DLD1 (cell line): Measurements from ENCODE around the gene RALGAPB.
"Not testable (repeated sequence)": the region's sequence is repeated elsewhere in the genome, so short reads cannot be mapped to it uniquely, and the experiment has no call there.

Experiments
- in situ Hi-C: cut with HindIII; loops from 2 replicates; pipeline ENCODE4 v1.10.0; 2017; ENCODE audit warnings: low sequenced_read_pairs

RALGAPB gene

DNA sequence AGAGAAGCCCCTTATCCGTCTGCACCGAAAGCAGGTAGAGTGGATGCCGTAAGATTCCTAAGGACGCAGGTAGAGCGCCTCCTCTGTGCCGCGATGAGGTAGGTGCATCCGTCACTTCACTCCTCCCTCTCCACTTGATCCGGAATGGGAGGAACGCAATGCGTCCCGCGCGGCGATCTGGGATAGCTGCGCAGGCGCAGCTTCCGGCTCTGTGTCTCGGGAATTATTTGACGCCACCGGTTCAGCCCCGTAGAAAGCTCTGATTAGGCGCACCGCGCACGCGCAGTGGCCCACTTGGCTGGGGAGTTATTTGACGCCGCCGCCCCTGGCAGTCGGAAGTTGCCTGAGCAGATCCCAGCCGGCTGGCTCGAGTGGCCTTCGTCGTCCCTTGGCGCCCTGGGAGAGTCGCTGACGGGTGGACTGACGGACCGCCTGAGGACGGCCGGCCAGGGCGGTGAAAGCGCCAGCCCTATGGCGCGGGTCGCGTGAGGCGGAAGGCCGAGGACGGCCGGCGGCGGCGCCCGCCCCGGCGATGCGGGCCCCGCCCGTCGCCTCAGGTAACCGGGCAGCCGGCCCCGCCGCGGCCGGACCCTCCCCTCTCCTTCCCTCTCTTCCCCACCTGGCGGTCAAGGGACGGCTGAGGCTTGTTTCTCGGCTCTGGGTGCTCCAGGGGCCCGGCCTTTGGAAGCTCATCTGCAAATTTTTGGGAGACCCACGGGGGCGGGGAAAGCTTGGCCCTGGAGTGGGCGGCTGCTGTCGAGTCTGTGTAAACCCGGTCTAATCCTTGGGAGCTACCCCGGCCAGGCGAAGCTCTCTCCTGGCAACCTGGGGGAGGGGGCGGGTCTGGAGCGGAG is at the start of gene RALGAPB:
TSS of gene RALGAPB (plus strand) at position 331 of the 854 bp plus-strand sequence. CDS start 15,590 bp downstream, outside the sequence.
- in situ Hi-C loops = no loop called here

- in situ Hi-C loops = no loop called here
Observed at GRCh38 chr20:38423541-38423940, 49.1 kb upstream of the RALGAPB start.

- in situ Hi-C loops = no loop called here
Observed at GRCh38 chr20:38424401-38424800, 48.2 kb upstream of the RALGAPB start.

DNA sequence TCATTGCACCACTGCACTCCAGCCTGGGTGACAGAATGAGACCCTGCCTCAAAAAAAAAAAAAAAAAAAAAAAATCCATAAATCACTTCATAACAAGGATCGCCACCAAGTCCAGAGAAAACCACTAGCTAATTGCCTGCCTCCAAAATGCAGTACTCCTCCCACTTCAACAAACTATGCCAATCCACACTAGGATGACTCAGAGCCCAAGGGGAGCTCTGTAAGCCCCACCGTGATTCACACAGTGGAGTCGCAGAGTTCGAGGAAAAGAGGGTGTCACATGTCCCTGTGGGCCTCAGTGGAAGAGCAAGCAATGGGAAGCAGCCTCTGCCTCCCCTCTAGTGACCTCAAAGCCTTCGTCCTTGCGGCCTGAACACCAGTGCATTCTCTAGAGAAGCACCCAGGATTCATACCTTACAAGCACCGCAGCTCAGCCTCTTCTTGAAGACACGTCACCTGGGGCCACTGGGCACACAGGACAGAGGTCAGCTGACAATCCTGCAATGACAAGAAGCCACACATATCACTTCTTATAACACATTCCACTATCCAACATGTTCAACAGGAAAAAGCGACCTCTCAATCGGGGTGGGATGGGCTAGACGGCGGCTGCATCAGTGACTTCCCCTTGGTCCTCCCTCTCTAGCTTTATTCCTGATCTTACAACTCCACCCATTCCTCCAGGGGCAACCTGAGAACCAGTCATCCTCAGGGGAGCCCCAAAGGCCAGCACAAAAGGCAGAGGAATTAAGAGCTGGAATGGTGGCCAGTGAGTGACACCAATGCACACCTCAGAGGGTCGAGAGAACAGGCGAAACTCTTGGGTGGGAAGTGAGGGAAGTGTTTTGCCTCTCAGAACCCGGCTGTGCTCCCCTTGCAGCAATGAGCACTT is 46.4 kb upstream of the RALGAPB start:
- in situ Hi-C loops = no loop called here

- in situ Hi-C loops = no loop called here
Observed at GRCh38 chr20:38427655-38428023, 45.0 kb upstream of the RALGAPB start.

- in situ Hi-C loops = no loop called here
Observed at GRCh38 chr20:38428800-38429199, 43.8 kb upstream of the RALGAPB start.

GRCh38 chr20:38429301-38429700 is 43.3 kb upstream of the RALGAPB start:
- in situ Hi-C loops = no loop called here

DNA sequence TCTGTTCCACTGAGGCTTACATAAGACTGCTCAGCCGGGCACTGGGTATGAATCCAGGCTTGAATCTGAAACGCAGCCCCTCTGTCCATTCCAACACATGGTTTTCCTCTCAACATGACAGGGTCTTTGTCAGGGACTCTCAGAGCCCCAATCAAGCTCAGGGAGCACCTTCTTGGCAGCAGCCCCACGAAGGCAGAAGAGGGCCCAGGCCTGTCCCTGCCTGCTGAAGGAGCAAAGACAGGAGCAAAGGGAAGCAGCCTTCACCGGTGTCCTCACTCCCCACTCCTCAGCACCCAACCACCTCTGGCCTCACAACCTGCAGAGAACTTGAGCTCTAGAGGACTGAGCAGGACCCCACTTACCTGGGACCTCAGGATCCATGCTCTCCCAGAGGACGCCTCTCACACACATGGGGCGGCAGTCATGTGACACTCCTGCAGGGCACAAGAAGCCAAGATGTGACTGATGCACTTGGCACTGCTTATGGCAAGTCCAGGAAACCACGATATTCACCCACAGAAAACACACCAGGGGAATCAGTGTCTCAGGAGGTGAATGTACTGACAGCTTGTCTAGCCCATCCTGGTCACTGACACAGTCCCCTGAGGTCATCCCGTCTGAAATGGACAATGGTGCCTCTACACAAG is 41.8 kb upstream of the RALGAPB start:
- in situ Hi-C loops = no loop called here

DNA sequence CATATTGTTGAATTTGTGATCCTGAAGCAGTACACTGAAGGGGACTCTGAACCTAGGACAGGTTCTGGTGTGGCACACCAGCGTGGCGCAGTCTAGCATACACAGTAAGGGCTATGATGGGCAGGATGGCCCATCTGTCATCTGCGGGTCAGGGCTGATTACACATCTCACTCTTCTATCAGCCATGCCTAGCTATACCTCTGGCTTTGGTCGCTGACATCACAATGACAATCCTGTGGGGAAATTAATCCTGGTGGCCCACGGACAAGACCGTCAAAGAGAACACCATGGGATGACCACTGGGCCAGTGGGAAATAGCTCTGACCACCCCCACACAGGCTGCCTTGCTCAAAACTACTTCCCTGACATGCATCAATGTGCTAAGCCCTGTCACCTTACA is 40.4 kb upstream of the RALGAPB start:
- in situ Hi-C loops = no loop called here

DNA sequence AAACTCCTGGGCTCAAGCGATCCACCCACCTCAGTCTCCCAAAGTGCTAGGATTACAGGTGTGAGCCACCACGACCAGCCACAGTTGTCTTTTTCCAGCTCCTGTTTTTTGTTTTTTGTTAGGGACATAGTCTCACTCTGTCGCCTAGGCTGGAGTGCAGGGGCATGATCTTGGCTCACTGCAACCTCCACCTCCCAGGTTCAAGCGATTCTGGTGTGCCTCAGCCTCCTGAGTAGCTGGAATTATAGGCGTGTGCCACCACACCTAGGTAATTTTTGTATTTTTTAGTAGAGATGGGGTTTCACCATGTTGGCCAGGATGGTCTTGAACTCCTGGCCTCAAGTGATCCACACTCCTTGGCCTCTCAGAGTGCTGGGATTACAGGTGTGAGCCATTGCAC is 39.8 kb upstream of the RALGAPB start:
- in situ Hi-C loops = not testable (repeated sequence)

GRCh38 chr20:38433304-38433972 is 39.2 kb upstream of the RALGAPB start:
- in situ Hi-C loops = no loop called here

DNA sequence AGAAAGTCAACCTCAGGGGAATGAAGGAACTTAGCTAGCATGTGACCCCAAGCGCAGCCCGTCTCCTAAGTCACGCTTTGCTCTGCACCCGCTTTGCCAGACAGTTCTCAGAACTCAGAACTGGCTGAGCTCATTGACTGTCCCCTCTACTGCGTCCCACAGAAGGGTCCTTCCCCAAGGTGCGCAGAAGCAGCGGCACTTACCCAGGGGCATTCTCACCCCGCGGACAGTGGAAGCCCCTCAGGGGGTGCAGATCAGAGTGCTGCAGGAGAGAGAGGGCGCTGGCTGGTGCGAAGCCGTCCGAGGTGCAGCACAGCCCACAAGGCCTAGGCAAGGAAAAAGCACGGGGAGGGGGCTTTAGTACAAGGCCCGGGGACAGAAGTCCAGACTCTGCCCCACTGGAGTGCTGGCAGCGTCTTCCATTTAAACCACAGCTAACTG is 38.3 kb upstream of the RALGAPB start:
- in situ Hi-C loops = no loop called here

GRCh38 chr20:38434770-38435554 is 37.7 kb upstream of the RALGAPB start, which contains the start of gene SNHG17:
SNHG17 (minus strand) TSS chr20:38435328.
- in situ Hi-C loops = no loop called here

GRCh38 chr20:38435555-38435939 is 37.1 kb upstream of the RALGAPB start:
- in situ Hi-C loops = no loop called here

- in situ Hi-C loops = no loop called here
Observed at GRCh38 chr20:38437796-38438195, 34.8 kb upstream of the RALGAPB start.

- in situ Hi-C loops = not testable (repeated sequence)
Observed at GRCh38 chr20:38441110-38441509, 31.5 kb upstream of the RALGAPB start.

DNA sequence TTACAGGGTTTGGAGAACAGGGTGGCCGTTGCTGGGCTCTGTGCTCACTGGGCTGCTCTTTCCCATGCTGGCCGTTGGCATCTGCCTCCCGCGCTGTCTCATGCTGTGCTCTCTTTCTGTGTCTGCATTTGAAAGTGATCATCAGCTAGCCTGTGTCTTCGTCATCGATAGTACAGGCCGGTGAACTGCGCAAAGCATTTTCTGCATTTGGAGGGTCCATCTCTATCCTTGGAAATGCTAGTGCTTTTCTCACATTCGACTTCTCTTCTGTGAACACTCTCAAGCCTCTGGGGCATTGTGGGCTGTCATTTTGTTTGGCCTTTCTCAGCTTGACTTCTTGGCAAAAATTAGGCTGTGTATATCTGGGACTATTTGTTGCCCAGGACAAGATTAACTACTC is 30.7 kb upstream of the RALGAPB start:
- in situ Hi-C loops = no loop called here

GRCh38 chr20:38445381-38445796 is 27.3 kb upstream of the RALGAPB start:
- in situ Hi-C loops = no loop called here

DNA sequence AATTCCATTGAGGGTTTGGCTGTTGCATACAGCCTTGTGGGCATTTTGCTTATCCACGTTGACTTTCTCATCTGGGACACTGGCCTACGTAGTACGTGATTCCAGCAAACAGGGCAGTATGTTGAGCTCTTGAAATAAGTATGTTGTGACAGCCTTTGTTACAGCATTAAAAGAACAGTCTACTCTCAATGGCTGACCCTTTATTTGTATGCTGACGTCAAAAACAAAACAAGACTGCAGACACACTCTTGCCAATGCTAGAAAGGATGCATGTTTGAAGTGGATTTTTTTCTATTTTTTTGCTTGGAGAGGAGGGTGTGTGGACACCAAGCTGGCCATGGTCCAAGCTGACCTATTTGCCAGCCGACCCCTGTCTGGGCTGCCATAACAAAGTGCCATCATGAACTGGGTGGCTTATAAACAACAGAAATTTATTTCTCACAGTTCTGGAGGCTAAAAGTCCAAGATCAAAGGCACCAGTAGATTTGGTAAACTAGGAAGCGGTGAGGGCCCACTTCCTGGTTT is 26.7 kb upstream of the RALGAPB start:
- in situ Hi-C loops = no loop called here
